Tibial nerve (tissue), 3 donors: ENCODE data around the gene UNKL.

Source experiments
- POLR2A ChIP-seq, 2 donors: fragments of 450-650 bp; IDR thresholded peaks; one replicate each; pipeline ENCODE4 v1.6.1; 2017; ENCODE audit warnings: antibody characterized with exemption in 2 of 2, mild to moderate bottlenecking in 2 of 2, moderate library complexity in 2 of 2
- TF ChIP-seq, protein P1 (sequence below), 5 experiments: fragments of 200-600 bp in 3 of 5; fragments of 450-650 bp in 2 of 5; sonication (generic) in 3 of 5; IDR thresholded peaks; one replicate each; pipeline ENCODE4 v1.5.1; 2016 to 2019; ENCODE audit warnings: antibody characterized with exemption in 5 of 5, mild to moderate bottlenecking in 3 of 5, moderate library complexity in 2 of 5

DNA sequence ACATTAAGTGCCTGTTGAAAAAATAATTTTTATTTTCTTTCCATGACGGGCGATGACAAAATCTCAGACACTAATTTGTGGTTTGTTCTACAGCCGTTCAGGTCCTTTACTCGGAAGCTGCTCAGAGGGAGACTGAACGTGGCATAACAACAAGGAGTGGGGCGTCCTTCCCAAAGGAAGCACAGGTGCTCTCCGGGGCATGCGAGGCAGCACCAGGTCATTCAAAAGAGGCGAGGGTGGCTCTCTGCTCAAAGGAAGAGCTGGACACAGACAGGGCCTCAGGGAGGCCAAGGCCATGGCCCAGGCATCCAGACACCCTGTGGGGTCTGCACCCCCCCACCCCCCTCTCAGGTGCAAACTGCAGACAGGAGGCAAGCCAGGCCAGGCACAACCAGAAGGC, 16.2 kb downstream of the UNKL start:
- TF ChIP-seq, protein P1, sequence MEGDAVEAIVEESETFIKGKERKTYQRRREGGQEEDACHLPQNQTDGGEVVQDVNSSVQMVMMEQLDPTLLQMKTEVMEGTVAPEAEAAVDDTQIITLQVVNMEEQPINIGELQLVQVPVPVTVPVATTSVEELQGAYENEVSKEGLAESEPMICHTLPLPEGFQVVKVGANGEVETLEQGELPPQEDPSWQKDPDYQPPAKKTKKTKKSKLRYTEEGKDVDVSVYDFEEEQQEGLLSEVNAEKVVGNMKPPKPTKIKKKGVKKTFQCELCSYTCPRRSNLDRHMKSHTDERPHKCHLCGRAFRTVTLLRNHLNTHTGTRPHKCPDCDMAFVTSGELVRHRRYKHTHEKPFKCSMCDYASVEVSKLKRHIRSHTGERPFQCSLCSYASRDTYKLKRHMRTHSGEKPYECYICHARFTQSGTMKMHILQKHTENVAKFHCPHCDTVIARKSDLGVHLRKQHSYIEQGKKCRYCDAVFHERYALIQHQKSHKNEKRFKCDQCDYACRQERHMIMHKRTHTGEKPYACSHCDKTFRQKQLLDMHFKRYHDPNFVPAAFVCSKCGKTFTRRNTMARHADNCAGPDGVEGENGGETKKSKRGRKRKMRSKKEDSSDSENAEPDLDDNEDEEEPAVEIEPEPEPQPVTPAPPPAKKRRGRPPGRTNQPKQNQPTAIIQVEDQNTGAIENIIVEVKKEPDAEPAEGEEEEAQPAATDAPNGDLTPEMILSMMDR (IDR thresholded peaks at IDR 0.05), result no peak
- no peak for TF ChIP-seq POLR2A (IDR thresholded peaks at IDR 0.05)
